ENCODE data around the gene KRT17.
"Not testable (repeated sequence)": the region's sequence is repeated elsewhere in the genome, so short reads cannot be mapped to it uniquely, and the experiment has no call there.

KRT17 gene

GRCh38 chr17:41593306-41593981, 30.9 kb downstream of the KRT17 start:
- DNase-seq (ENCODE audit: low spot score): no peak

GRCh38 chr17:41592601-41593305, 31.6 kb downstream of the KRT17 start:
- DNase-seq (ENCODE audit: low spot score): no peak

DNA sequence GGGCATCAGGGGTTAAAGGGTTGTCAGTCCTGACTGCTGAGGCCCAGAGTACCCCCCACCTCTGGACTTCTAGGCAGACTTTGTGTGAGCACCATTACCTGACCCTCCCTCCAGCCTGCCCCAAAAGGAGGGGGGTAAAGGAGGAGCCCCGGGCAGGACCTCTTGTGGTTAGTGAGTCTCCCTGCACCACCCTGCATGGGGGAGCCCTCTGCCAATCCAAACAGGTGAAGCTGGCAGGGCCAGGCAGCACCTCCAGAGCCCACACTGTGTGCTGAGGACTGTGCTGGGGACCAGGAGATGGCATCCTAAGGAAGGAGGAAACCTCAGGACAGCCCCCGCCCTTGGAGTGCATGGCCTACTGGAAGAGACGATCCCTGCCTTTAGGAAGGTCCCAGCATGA, 35.1 kb downstream of the KRT17 start:
- no peak for DNase-seq (ENCODE audit: low spot score)

GRCh38 chr17:41588126-41588810, 36.1 kb downstream of the KRT17 start:
- no peak for DNase-seq (ENCODE audit: low spot score)

DNA sequence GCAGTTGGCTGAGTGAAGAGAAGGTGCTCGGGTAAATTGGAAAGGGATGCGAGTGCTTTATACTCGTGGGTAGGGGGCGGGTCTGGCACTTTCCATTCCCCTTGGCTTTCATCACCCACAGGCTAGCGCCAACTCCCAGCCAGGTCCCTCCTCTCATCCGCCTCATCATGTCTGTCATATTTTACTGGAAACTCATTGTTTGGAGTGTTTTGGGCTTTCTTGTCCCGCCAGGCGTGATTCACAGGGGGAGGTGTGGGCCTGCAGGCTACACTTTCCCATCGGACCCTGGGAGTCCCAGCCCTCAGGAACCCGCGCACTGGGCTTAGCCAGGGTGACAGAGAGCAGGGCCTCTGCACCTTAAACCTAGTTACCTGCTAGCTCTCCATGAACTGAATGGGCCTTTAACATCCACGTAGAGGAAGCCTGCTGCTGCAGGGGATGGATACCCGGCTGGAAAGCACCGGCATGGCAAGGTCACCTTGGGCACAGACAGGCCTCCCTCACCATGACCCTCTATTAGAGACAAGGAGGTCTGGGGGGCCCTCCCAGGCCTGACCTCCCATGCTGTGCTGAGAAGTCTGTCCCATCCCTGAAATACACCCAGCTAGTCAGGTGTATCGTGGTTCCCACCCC, 37.4 kb downstream of the KRT17 start, which contains the start of gene KRT14:
KRT14 (minus strand) TSS at position 33 of the 633 bp plus-strand sequence. CDS start 61 bp downstream, outside the sequence.
- DNase-seq (ENCODE audit: low spot score): no peak

- no peak for DNase-seq (ENCODE audit: low spot score)
Observed at GRCh38 chr17:41585301-41586056, 38.9 kb downstream of the KRT17 start.

GRCh38 chr17:41584331-41584927, 39.9 kb downstream of the KRT17 start:
- not testable (repeated sequence) for DNase-seq (ENCODE audit: low spot score)

- DNase-seq (ENCODE audit: low spot score): no peak
Observed at GRCh38 chr17:41583137-41584127, 40.9 kb downstream of the KRT17 start.

DNA sequence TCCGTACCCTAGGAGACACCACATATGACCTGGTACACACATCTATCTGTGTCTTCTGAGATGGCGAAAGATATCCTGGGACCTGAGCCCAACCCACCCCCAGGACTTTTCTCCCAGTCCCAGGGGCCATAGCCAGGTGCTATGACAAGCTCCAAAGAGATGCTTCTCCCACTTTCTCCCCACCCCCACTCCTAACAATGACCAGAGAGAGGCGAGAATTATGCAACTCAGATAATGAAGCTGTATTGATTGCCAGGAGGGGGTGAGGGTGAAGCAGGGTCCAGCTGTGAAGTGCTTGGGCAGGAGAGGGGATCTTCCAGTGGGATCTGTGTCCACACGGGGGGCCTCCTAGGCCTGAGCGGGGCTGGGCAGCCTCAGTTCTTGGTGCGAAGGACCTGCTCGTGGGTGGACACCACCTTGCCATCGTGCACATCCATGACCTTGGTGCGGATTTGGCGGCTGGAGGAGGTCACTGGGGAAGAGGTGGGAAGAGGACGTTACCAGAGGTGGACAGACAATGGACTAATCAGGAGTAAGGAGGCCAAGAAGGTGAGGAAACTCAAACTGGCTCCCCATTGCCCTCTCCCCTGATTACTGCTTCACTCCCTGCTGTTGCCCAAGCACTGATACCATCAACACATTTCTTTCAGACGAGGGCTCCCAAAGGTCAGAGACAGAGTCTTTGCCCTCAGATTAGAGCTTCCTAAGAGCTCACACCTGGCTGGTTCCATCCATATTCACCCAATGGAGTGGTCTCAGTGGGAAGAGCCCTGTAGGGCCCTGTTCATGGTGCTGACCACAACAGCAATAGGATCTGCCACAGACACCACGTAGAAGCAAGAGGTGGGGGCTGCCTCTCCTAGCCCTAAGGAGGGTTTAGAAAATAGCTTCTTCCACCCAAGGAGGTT, 42.1 kb downstream of the KRT17 start:
- DNase-seq (ENCODE audit: low spot score): not testable (repeated sequence)

GRCh38 chr17:41581366-41582060, 42.9 kb downstream of the KRT17 start:
- no peak for DNase-seq (ENCODE audit: low spot score)

DNA sequence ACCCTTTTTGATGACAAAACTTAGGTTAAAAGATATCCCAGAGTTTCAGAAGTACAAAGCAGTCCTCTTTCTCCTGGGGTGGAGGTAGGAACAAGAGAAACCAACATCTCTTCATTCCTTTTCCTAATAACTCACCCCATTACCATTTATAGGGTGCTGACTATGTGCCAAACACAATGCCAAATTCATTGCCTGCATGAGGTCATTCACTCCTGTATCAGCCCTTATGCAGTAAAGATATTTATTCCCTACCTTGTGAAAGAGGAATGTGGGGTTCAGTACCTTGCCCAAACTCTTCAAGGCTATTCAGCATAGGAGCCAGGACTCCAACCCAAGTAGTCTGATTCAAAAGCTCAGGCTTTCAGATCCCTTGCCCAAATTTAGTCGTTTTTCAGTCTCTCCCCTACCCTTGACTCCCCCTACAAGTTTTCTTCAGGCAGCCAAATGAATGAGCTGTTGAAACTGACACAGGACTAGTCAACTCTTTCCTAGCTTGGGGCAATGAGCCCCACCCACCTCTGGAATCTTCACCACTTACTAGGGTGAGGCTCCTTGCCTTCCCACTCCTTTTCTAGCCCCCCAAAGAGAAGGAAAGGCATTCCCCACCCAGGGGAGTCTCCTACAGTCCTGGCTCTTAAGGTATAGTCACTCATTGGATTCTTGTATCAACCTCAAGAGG, 43.5 kb downstream of the KRT17 start:
- DNase-seq (ENCODE audit: low spot score): no peak

- DNase-seq (ENCODE audit: low spot score): no peak
Observed at GRCh38 chr17:41580244-41580575, 44.2 kb downstream of the KRT17 start.

GRCh38 chr17:41579484-41580243, 44.7 kb downstream of the KRT17 start:
- DNase-seq (ENCODE audit: low spot score): peak; percentile 86

DNA sequence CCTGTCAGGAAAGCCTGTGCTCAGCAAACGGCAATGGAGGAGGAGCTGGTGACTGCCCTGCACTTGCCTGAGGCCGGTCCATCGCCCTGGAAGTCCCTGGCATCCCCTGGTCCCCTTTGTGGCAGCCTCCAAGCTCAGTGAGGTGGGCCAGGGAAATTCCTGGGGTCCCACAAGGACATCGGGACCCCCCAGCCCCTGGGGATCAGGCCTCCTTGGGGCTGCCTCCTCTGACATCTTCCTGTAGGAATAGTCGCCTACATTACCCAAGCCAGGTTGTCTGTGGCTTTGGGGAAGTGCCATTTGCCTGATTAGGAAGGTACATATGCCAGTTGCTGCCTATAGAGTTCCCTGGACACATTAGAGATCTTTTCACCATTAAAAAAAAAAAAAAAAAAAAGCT, 45.4 kb downstream of the KRT17 start:
- no peak for DNase-seq (ENCODE audit: low spot score)

DNA sequence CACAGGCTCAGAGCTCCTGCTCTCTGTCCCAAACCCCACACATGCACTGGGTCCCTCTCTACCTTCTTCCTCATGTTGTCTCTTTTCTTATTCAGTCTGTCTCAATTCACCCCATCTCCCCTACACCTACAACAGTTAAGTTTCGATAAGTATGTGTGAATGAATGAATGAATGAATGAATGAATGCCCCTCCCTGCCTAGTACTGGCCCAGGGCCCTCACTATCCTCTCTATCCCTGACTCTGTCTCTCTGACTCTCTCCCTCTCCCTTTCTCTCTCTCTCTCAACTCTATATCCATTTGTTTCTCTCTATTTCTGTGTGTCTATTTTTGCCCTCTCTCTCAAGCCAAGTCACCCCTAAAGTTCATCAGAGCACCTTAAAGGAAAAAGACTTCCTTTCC, 45.8 kb downstream of the KRT17 start:
- DNase-seq (ENCODE audit: low spot score): no peak

- DNase-seq (ENCODE audit: low spot score): not testable (repeated sequence)
Observed at GRCh38 chr17:41576740-41577139, 47.6 kb downstream of the KRT17 start.

DNA sequence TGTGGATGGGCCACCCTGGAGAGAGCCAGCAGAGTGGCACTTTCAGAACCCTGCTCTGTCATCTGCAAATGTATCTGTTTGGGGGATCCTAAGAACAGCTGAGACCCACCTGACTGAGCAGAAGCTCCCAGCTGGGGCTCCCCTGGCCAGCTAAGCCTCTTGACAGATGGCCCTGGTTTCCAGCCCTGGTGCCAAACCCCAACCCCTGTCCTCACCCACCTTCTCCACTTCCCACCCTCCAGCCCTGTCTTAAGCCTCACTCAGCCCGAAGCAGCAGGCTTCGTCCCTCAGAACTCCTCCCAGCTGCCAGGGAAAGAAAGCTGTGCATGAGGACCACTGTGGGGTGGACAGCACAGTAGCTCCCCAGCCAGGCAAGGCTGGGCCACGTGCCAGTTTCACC, 49.0 kb downstream of the KRT17 start:
- DNase-seq (ENCODE audit: low spot score): no peak
